HEK293T (cell line): ENCODE measurements around the gene CACNG6.

ENCODE experiments used
- CTCF ChIA-PET: fragments of 350-600 bp; formaldehyde crosslinking; extraction: SDS; loops from one replicate; lab custom pipeline; 2021; ENCODE audit warnings: antibody characterized with exemption, inconsistent platforms; lab: Yijun Ruan, JAX
- POLR2A ChIA-PET: fragments of 350-600 bp; formaldehyde crosslinking; extraction: SDS; loops from one replicate; lab custom pipeline; 2020; ENCODE audit warnings: antibody characterized with exemption, inconsistent platforms; lab: Yijun Ruan, JAX
- DNase-seq: peaks from one replicate; pipeline ENCODE4 v3.0.0; 2012; ENCODE audit warnings: mixed read lengths; ENCODE audit errors: extremely low spot score
- ARNT ChIP-seq: fragments of 450-650 bp; IDR thresholded peaks from 2 replicates; pipeline ENCODE4 v1.6.1; 2017; ENCODE audit warnings: mild to moderate bottlenecking
- CTBP1 ChIP-seq: fragments of 450-650 bp; IDR thresholded peaks from 2 replicates; pipeline ENCODE4 v1.6.1; 2016; ENCODE audit warnings: borderline replicate concordance
- ELF4 ChIP-seq: fragments of 450-650 bp; IDR thresholded peaks from 2 replicates; pipeline ENCODE4 v1.6.1; 2017; ENCODE audit warnings: antibody characterized with exemption
- FOXA1 ChIP-seq: fragments of 450-650 bp; IDR thresholded peaks from 2 replicates; pipeline ENCODE4 v1.6.1; 2016; ENCODE audit warnings: mild to moderate bottlenecking
- FOXK2 ChIP-seq: fragments of 450-650 bp; IDR thresholded peaks from 2 replicates; pipeline ENCODE4 v1.6.1; 2016; ENCODE audit warnings: mild to moderate bottlenecking
- FOXM1 ChIP-seq: fragments of 450-650 bp; IDR thresholded peaks from 2 replicates; pipeline ENCODE4 v1.6.1; 2017; ENCODE audit warnings: mild to moderate bottlenecking, borderline replicate concordance
- HDGF ChIP-seq: fragments of 450-650 bp; IDR thresholded peaks from 2 replicates; pipeline ENCODE4 v1.6.1; 2017; ENCODE audit warnings: antibody characterized with exemption, borderline replicate concordance
- L3MBTL2 ChIP-seq: fragments of 450-650 bp; conservative IDR thresholded peaks from 2 replicates; pipeline ENCODE4 v1.6.1; 2016; ENCODE audit warnings: mild to moderate bottlenecking
- LEF1 ChIP-seq: fragments of 450-650 bp; IDR thresholded peaks from 2 replicates; pipeline ENCODE4 v1.6.1; 2017; ENCODE audit warnings: mild to moderate bottlenecking, borderline replicate concordance
- NFRKB ChIP-seq: fragments of 450-650 bp; IDR thresholded peaks from 2 replicates; pipeline ENCODE4 v1.6.1; 2016; ENCODE audit warnings: mild to moderate bottlenecking, moderate library complexity
- PKNOX1 ChIP-seq: fragments of 450-650 bp; IDR thresholded peaks from 2 replicates; pipeline ENCODE4 v1.6.1; 2016
- SP1 ChIP-seq: fragments of 450-650 bp; IDR thresholded peaks from 2 replicates; pipeline ENCODE4 v1.6.1; 2017
- SUZ12 ChIP-seq: fragments of 450-650 bp; IDR thresholded peaks from 2 replicates; pipeline ENCODE4 v1.6.1; 2016; ENCODE audit warnings: mild to moderate bottlenecking
- TARDBP ChIP-seq: fragments of 450-650 bp; IDR thresholded peaks from 2 replicates; pipeline ENCODE4 v1.6.1; 2016
- ZNF384 ChIP-seq: fragments of 450-650 bp; IDR thresholded peaks from 2 replicates; pipeline ENCODE4 v1.6.1; 2016

CACNG6 gene, protein sequence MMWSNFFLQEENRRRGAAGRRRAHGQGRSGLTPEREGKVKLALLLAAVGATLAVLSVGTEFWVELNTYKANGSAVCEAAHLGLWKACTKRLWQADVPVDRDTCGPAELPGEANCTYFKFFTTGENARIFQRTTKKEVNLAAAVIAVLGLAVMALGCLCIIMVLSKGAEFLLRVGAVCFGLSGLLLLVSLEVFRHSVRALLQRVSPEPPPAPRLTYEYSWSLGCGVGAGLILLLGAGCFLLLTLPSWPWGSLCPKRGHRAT

GRCh38 chr19:53991224-53992113 lies at the start of gene CACNG6:
TSS of gene CACNG6 (plus strand) at chr19:53991637. CDS start at chr19:53992878, 1,241 bp downstream.
- peak; percentile 49 for DNase-seq
- TF ChIP-seq HDGF = no peak
- TF ChIP-seq PKNOX1 = peak; percentile 59
- no peak for TF ChIP-seq SP1
- TF ChIP-seq ELF4 = no peak
- ChIA-PET POLR2A (interaction anchor here (1.0 to 3.2 kb wide), 2 partner anchors 11 to 23 kb away, joined by 3 to 18 read pairs; no protein-coding TSS in a partner anchor), CTCF (no interaction called here)

GRCh38 chr19:53942001-53942786 lies 49.2 kb upstream of the CACNG6 start:
- POLR2A ChIA-PET = no interaction called here
- 0 out of 2 replicates have a peak, but pooled peaks have one; percentile 60 for TF ChIP-seq HDGF
- TF ChIP-seq SP1 = peak; percentile 55
- no peak for TF ChIP-seq SUZ12
- no peak for TF ChIP-seq FOXK2
- peak; percentile 98 for DNase-seq
- CTCF ChIA-PET = interaction anchor here (0.6 to 1.3 kb wide), 3 partner anchors 10 to 65 kb away, joined by 3 read pairs; no protein-coding TSS in a partner anchor

DNA sequence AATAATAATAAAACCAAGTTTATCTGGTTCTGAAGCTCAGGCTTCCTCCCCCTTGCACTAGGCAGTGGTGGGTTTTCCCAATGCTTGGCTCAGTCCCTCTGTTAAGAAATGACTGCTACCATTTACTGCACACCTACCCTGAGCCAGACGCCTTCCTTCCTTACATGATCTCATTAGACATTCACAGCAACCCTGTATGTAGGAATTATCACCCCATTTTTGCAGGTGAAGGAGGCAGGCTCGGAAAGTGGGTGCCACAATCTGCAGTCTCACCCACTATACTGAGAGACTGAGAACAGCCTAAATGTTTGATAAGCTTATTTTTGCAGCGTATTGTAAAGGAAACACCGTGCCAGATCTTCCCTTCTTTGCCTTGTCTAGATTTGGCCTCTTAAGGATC lies 47.0 kb upstream of the CACNG6 start:
- TF ChIP-seq CTBP1 (no peak), NFRKB (no peak)
- CTCF ChIA-PET = no interaction called here
- POLR2A ChIA-PET = interaction anchor here (1.3 kb wide), 1 partner anchor 9 kb away, joined by 3 read pairs; no protein-coding TSS in a partner anchor
- no peak for DNase-seq

DNA sequence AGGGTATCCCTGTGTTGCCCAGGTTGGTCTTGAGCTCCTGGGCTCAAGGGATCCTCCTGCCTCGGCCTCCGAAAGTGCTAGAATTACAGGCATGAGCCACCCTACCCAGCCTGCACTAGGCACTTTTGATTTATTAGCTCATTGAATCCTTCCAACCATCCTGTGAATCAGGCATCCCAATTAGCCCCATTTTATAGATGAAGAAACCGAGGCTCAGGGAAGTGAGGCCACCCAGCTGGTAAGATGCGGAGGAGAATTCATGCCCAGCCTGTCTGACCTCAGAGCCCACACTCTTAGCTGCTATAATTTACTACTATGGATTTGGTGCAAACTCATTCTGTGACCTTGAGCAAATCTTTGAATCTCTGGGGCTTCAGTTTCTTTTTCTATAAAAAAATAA lies 46.5 kb upstream of the CACNG6 start:
- ChIA-PET CTCF (no interaction called here), POLR2A (interaction anchor here (1.3 kb wide), 1 partner anchor 9 kb away, joined by 3 read pairs; no protein-coding TSS in a partner anchor)
- DNase-seq = no peak
- TF ChIP-seq FOXM1 (no peak), ARNT (no peak), TARDBP (no peak), FOXK2 (no peak), NFRKB (no peak), CTBP1 (no peak), SUZ12 (no peak), LEF1 (no peak), FOXA1 (no peak), L3MBTL2 (no peak), ZNF384 (no peak), ELF4 (no peak)

GRCh38 chr19:53945441-53945840 lies 46.0 kb upstream of the CACNG6 start:
- POLR2A ChIA-PET = interaction anchor here (1.2 kb wide), 1 partner anchor 16 kb away, joined by 3 read pairs; no protein-coding TSS in a partner anchor
- CTCF ChIA-PET = no interaction called here
- no peak for TF ChIP-seq FOXM1
- no peak for TF ChIP-seq HDGF
- TF ChIP-seq ELF4 = no peak
- no peak for TF ChIP-seq ARNT
- TF ChIP-seq FOXK2 = no peak
- DNase-seq = peak; percentile 43

DNA sequence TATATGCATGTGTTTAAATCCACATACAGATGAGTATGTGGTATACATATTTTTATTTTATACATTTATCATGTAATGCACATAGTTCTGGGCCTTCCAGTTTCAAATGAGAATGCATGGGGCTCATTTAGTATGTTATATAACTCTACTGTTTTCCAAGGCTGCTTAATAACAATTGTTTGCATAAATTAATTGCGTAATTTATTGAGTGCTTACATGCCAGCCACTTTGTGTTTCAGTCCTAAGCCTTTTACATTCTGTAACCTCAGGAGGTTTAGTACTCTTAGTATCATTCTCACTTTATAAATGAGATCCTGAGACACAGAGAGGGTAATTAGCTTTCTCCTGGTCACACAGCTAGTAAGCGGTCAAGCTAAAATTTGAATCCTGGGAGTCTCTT lies 45.4 kb upstream of the CACNG6 start:
- POLR2A ChIA-PET = interaction anchor here (1.2 kb wide), 1 partner anchor 15 kb away, joined by 3 read pairs; no protein-coding TSS in a partner anchor
- CTCF ChIA-PET = no interaction called here

More for the DNA sequence above, 45.4 kb upstream of the CACNG6 start:
- DNase-seq = no peak
- TF ChIP-seq SUZ12 (no peak), FOXM1 (no peak), NFRKB (no peak), TARDBP (no peak), SP1 (no peak), PKNOX1 (no peak), HDGF (no peak), FOXA1 (no peak), ARNT (no peak), L3MBTL2 (no peak), FOXK2 (no peak), ELF4 (no peak), LEF1 (no peak), ZNF384 (no peak), CTBP1 (no peak)
